H1 (cell line): Measurements from ENCODE around the gene MUC5AC. TPM values are rescaled to one million over a fixed set of nuclear protein-coding genes. Genes with fewer than 3 reads are reported as not detected.

Experiments
- CTCF ChIA-PET: fragments of 300-600 bp; sonication (Branson Sonifier 250); formaldehyde crosslinking; loops from one replicate; lab custom pipeline; 2021; ENCODE audit not compliant: partially characterized antibody; lab: Charles Lee
- POLR2A ChIA-PET: fragments of 300-600 bp; sonication (Branson Sonifier 250); formaldehyde crosslinking; loops from one replicate; lab custom pipeline; 2021; ENCODE audit warnings: inconsistent platforms; ENCODE audit not compliant: partially characterized antibody; lab: Charles Lee
- DNase-seq, 2 experiments: peaks; one replicate each; pipeline versions ENCODE4 v3.0.0 to v3.0.0-alpha.2; 2010 to 2022; ENCODE audit warnings: low spot score in 2 of 2, low read depth in 1 of 2, mixed read lengths in 1 of 2
- FAIRE-seq: peaks from 2 replicates; lab custom pipeline; 2011; peaks lifted over from hg19 to GRCh38; lab: Jason Lieb, UNC
- H2AFZ ChIP-seq: 2 replicates; pipeline ENCODE4 v1.8.1; 2012; ENCODE audit warnings: low read length, inconsistent platforms
- H2AK5ac ChIP-seq: 2 replicates; pipeline ENCODE4 v1.6.1; 2013; ENCODE audit warnings: low read depth, low read length
- H2BK120ac ChIP-seq: replicated peaks from 2 replicates; pipeline ENCODE3; 2013; ENCODE audit warnings: low read depth, low read length, inconsistent platforms
- H2BK12ac ChIP-seq: 2 replicates; pipeline ENCODE4 v1.6.1; 2013; ENCODE audit warnings: low read depth, low read length
- H2BK15ac ChIP-seq: 2 replicates; pipeline ENCODE4 v1.6.1; 2013; ENCODE audit warnings: low read length
- H2BK20ac ChIP-seq: 2 replicates; pipeline ENCODE4 v1.6.1; 2013; ENCODE audit warnings: low read length
- H2BK5ac ChIP-seq: 2 replicates; pipeline ENCODE4 v1.6.1; 2013; ENCODE audit warnings: low read depth, low read length
- H3K14ac ChIP-seq: 2 replicates; pipeline ENCODE4 v1.6.1; 2013; ENCODE audit warnings: inconsistent platforms; ENCODE audit not compliant: insufficient read length
- H3K18ac ChIP-seq: 2 replicates; pipeline ENCODE4 v1.6.1; 2013; ENCODE audit warnings: low read length; ENCODE audit errors: extremely low read depth
- H3K23ac ChIP-seq: 2 replicates; pipeline ENCODE4 v1.6.1; 2013; ENCODE audit warnings: inconsistent platforms; ENCODE audit not compliant: insufficient read length
- H3K23me2 ChIP-seq: 2 replicates; pipeline ENCODE4 v1.6.1; 2013; ENCODE audit warnings: low read depth, low read length
- H3K27ac ChIP-seq: 2 replicates; pipeline ENCODE4 v1.6.1; 2011; ENCODE audit warnings: low read depth, low read length, inconsistent platforms
- H3K27me3 ChIP-seq, 4 experiments: replicated peaks in 1 of 4; 1 replicate in 1 of 4; 2 replicates in 3 of 4; pipeline versions ENCODE4 v1.6.1 to v1.8.1; 2011 to 2013; ENCODE audit warnings: low read length in 3 of 4, mild to moderate bottlenecking in 3 of 4, inconsistent platforms in 2 of 4, mixed read lengths in 2 of 4, moderate library complexity in 1 of 4; ENCODE audit not compliant: control insufficient read depth in 3 of 4, insufficient read depth in 3 of 4; ENCODE audit errors: extremely low read depth in 1 of 4
- H3K36me3 ChIP-seq, 4 experiments: 2 replicates each; pipeline versions ENCODE4 v1.6.1 to v1.8.1; 2011 to 2013; ENCODE audit warnings: mild to moderate bottlenecking in 4 of 4, low read length in 3 of 4, moderate library complexity in 2 of 4, control low read depth in 1 of 4, inconsistent platforms in 1 of 4; ENCODE audit not compliant: insufficient read depth in 4 of 4, control insufficient read depth in 2 of 4
- H3K4ac ChIP-seq: replicated peaks from 2 replicates; pipeline ENCODE3; 2013; ENCODE audit warnings: low read length, low read depth, mixed read lengths, inconsistent platforms; ENCODE audit not compliant: insufficient read length
- H3K4me1 ChIP-seq, 4 experiments: replicated peaks in 1 of 4; 1 replicate in 1 of 4; 2 replicates in 3 of 4; pipeline versions ENCODE4 v1.6.1 to v1.8.1; 2011 to 2013; ENCODE audit warnings: low read length in 3 of 4, inconsistent platforms in 2 of 4, mixed read lengths in 1 of 4; ENCODE audit not compliant: insufficient read depth in 4 of 4, control insufficient read depth in 3 of 4
- H3K4me2 ChIP-seq, 2 experiments: 2 replicates each; pipeline versions ENCODE4 v1.6.1 to v1.8.1; 2011 to 2013; ENCODE audit warnings: low read depth in 2 of 2, low read length in 2 of 2, control low read depth in 1 of 2, inconsistent platforms in 1 of 2, mild to moderate bottlenecking in 1 of 2; ENCODE audit not compliant: insufficient read depth in 1 of 2
- H3K4me3 ChIP-seq, 4 experiments: fragments of 200-600, 300-600 bp in 1 of 4; sonication (generic), shearing (Covaris generic), sonication (Bioruptor Twin) in 1 of 4; 2 replicates each; pipeline versions ENCODE4 v1.5.1 to v1.8.1; 2011 to 2016; ENCODE audit warnings: low read length in 4 of 4, low read depth in 3 of 4, control low read depth in 2 of 4, inconsistent platforms in 2 of 4, mild to moderate bottlenecking in 2 of 4, mixed read lengths in 1 of 4, moderate library complexity in 1 of 4; ENCODE audit not compliant: insufficient read depth in 2 of 4; ENCODE audit errors: extremely low read depth in 1 of 4
- H3K56ac ChIP-seq: replicated peaks from 2 replicates; pipeline ENCODE3; 2013; ENCODE audit warnings: low read depth, mild to moderate bottlenecking, mixed read lengths, low read length, inconsistent platforms; ENCODE audit not compliant: insufficient read length
- H3K79me1 ChIP-seq: 2 replicates; pipeline ENCODE4 v1.6.1; 2013; ENCODE audit warnings: low read depth, low read length, control low read depth
- H3K79me2 ChIP-seq, 2 experiments: 2 replicates each; pipeline versions ENCODE4 v1.6.1 to v1.8.1; 2012 to 2013; ENCODE audit warnings: low read length in 2 of 2, mild to moderate bottlenecking in 2 of 2, inconsistent platforms in 1 of 2; ENCODE audit not compliant: insufficient read depth in 2 of 2, control insufficient read depth in 1 of 2
- H3K9ac ChIP-seq, 4 experiments: replicated peaks in 1 of 4; 1 replicate in 1 of 4; 2 replicates in 3 of 4; pipeline versions ENCODE4 v1.6.1 to v1.8.1; 2011 to 2013; ENCODE audit warnings: low read depth in 3 of 4, low read length in 3 of 4, control low read depth in 2 of 4, mild to moderate bottlenecking in 2 of 4, moderate library complexity in 2 of 4, inconsistent platforms in 1 of 4; ENCODE audit errors: extremely low read depth in 1 of 4
- H3K9me3 ChIP-seq, 2 experiments: 2 replicates each; pipeline versions ENCODE4 v1.6.1 to v1.8.1; 2012 to 2013; ENCODE audit warnings: mild to moderate bottlenecking in 2 of 2, moderate library complexity in 2 of 2, control low read depth in 1 of 2, inconsistent platforms in 1 of 2, low read depth in 1 of 2, low read length in 1 of 2, mixed read lengths in 1 of 2; ENCODE audit not compliant: insufficient read depth in 2 of 2
- H4K20me1 ChIP-seq, 2 experiments: replicated peaks in 1 of 2; 2 replicates each; pipeline versions ENCODE3 to v1.8.1; 2011 to 2013; ENCODE audit warnings: inconsistent platforms in 2 of 2, low read length in 2 of 2, mild to moderate bottlenecking in 1 of 2; ENCODE audit not compliant: insufficient read depth in 2 of 2, control insufficient read depth in 1 of 2
- H4K5ac ChIP-seq: 2 replicates; pipeline ENCODE4 v1.6.1; 2013; ENCODE audit warnings: low read length, low read depth, mixed read lengths, inconsistent platforms; ENCODE audit not compliant: insufficient read length
- H4K8ac ChIP-seq: 2 replicates; pipeline ENCODE4 v1.8.0; 2013; ENCODE audit warnings: mild to moderate bottlenecking, moderate library complexity, low read length, inconsistent platforms; ENCODE audit not compliant: insufficient read depth; ENCODE audit errors: extremely low read depth
- H4K91ac ChIP-seq: replicated peaks from 2 replicates; pipeline ENCODE3; 2013; ENCODE audit warnings: low read length, mixed read lengths, inconsistent platforms; ENCODE audit not compliant: insufficient read length
- ZNF274 ChIP-seq: IDR thresholded peaks from 2 replicates; pipeline ENCODE4 v1.7.0; 2012; ENCODE audit warnings: low read length, borderline replicate concordance; ENCODE audit errors: extremely low read depth
- whole genome bisulfite sequencing, 2 experiments: shearing (Covaris generic) in 1 of 2; methylation state at CpG; one replicate each; pipeline versions ENCODE4 v1.1.6 to v1.1.7; 2013 to 2015; ENCODE audit warnings: low lambda C conversion rate in 2 of 2, mixed read lengths in 2 of 2, inconsistent platforms in 1 of 2, low coverage in 1 of 2, missing lambda C conversion rate in 1 of 2; ENCODE audit not compliant: insufficient replicate concordance in 2 of 2, insufficient coverage in 1 of 2, insufficient read length in 1 of 2; ENCODE audit errors: extremely low coverage in 1 of 2, missing lambda C conversion rate in 1 of 2; 5-methylcytosine and 5-hydroxymethylcytosine counted together
- polyA plus RNA-seq, 7 experiments: library from polyadenylated mRNA; depleted of rRNA in 3 of 7; stranded (reverse) in 5 of 7; unstranded in 2 of 7; fragments of >200 nt in 5 of 7; fragments of 200-250 nt in 2 of 7; gene quantifications; 1 replicate in 5 of 7; 2 replicates in 1 of 7; 4 replicates in 1 of 7; pipeline versions ENCODE4 v1.2.1 to v1.2.3, GENCODE V29; 2011 to 2013; ENCODE audit warnings: missing spikeins in 2 of 7, mixed read lengths in 2 of 7
- total RNA-seq: library from RNA; stranded (reverse); fragmentation: NEBNext Ultra II Directional; extraction: Animal tissue kit (Norgen Biotek cat#: 25700); gene quantifications from 2 replicates; pipeline ENCODE4 v1.2.1, GENCODE V29; 2021

Gene MUC5AC
- total and polyA plus RNA-seq, 2 of the 8 experiments (the other 6 are each of a cell fraction or from before 2014, with no cell fraction given) = not detected

DNA sequence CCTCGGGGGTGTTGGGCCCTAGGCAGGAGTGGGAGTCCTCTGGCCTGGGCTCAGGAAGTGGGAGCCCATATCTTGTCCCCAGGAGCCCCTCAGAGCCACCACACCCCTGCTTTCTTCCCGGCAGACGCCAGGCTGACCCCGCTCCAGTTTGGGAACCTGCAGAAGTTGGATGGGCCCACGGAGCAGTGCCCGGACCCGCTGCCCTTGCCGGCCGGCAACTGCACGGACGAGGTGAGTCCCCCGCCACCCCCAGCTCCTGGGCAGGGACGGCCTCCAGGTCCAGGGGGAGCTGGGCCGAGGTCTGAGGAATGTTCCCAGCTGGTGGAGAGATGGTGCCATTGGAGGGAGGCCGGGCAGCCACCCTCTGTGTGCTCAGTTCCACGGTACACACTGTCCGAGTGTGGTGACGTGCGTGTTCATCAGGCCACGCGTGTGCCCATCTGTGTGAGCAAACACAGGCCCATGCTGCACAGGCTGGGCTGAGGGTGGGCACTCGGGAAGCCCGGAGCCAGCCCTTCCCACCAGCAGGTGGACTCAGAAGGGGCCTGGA lies 69.9 kb downstream of the MUC5AC start:
- H3K4me1 ChIP-seq = peaks cover 0 to 14% (median 5%) of the 10 kb centered on the region in 4 experiments; a peak in 6 of 7 replicates
- TF ChIP-seq ZNF274 = no peak
- CTCF ChIA-PET = interaction anchor here (0.7 to 2.1 kb wide), 5 partner anchors 10 to 175 kb away, joined by 3 to 6 read pairs (median 4); no protein-coding TSS in a partner anchor

More for the DNA sequence above, 69.9 kb downstream of the MUC5AC start:
- H4K8ac ChIP-seq = no peak overlapping the region
- H3K36me3 ChIP-seq = no peaks in the 10 kb centered on the region
- no peak overlapping the region for H2BK15ac ChIP-seq
- no peak overlapping the region for H3K56ac ChIP-seq
- H3K27me3 ChIP-seq = no peaks in the 10 kb centered on the region
- H3K9ac ChIP-seq = no peak overlapping the region
- H3K14ac ChIP-seq = no peak overlapping the region
- H2AK5ac ChIP-seq = no peak overlapping the region
- DNase-seq (no peak), FAIRE-seq (no peak)
- H4K91ac ChIP-seq = no peak overlapping the region
- H3K18ac ChIP-seq = no peak overlapping the region
- no peak overlapping the region for H2BK5ac ChIP-seq
- 95% methylated on average over 19 of the region's 23 CpGs; no CpG with 5 or more reads in 1 of the 2 experiments for WGBS, 2 experiments
- POLR2A ChIA-PET = no interaction called here
- no peak overlapping the region for H2BK20ac ChIP-seq
- no peak overlapping the region for H4K5ac ChIP-seq
- H2BK120ac ChIP-seq = no peak overlapping the region
- H4K20me1 ChIP-seq = peaks cover 0 to 1% of the 10 kb centered on the region in 2 experiments
- H3K9me3 ChIP-seq = no peaks in the 10 kb centered on the region; a peak in 1 of 4 replicates
- no peak overlapping the region for H3K4me2 ChIP-seq
- H3K4ac ChIP-seq = no peak overlapping the region
- no peak overlapping the region for H2AFZ ChIP-seq
- H3K23ac ChIP-seq = no peak overlapping the region
- no peak overlapping the region for H2BK12ac ChIP-seq
- no peaks in the 10 kb centered on the region for H3K79me2 ChIP-seq
- H3K4me3 ChIP-seq = no peak overlapping the region
- no peaks in the 10 kb centered on the region for H3K79me1 ChIP-seq
- no peak overlapping the region for H3K27ac ChIP-seq
- H3K23me2 ChIP-seq = no peaks in the 10 kb centered on the region
